NCI-H128 (cell line): ENCODE data around the gene SS18L1.

Experiments used
- DNase-seq: peaks from one replicate; lab custom pipeline; 2025; ENCODE audit not compliant: unreplicated experiment; lab: John Stamatoyannopoulos, UW

Gene SS18L1

DNA sequence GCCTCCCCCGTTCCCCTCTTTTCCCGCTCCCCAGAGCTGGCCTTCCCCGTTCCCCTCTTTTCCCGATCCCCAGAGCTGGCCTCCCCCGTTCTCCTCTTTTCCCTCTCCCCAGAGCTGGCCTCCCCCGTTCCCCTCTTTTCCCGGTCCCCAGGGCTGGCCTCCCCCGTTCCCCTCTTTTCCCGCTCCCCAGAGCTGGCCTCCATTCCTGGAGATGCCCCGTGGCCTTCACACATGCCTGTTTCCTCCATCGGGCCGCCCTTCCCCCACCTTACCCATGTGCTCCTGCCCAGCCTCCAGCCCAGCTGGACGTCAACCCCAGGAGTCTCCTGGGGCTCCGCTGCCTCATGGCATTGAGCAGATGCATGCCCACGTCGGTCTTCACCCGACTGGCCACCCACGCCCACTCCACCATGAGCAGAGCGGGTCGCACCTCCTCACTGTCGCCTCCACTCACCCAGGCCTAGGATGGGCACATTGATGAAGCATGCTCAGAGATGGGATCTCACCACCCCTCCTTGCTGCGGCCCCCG is 8.3 kb downstream of the SS18L1 start:
- no peak for DNase-seq

- DNase-seq = no peak
Measured at GRCh38 chr20:62155428-62156253, 12.1 kb downstream of the SS18L1 start.

GRCh38 chr20:62156254-62156556 is 12.6 kb downstream of the SS18L1 start:
- DNase-seq = no peak

DNA sequence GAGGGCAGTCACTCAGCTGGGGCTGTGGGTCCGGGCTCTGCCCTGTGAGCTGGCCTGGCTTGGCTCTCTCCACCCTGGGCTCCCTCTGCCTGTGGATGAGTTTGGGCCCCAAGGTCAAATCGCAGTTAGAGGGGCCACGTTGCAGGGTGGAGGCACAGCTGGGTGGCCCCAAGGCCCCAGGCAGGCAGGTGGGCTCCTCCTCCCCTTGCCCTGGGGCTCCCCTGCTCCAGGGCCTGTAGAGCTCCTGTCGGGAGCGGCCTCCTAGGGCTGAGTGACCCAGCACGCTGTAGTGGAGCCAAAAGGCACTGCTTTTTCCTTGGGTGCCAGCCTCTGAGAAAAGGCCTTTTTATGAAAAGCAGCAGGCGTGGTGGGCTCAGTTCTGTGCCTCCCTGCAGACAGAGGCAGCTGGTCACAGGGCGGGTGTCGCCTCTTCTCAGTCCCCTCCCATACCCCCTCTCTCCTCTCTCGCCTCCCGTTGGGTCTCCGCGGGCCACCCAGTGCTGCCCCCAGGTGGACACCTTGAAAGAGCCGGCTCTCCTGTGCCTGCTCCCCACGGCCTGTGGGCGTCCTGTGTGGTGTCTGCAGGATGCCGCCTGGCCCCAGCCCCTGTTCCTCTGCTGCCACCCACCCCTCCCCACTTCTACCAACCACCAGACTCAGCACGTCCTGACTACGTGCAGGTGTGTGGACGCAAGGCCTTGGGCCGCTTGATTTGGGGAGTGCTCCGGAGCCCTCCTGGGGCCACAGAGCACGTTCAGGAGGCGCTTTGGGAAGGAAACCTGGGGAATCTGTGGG is 13.2 kb downstream of the SS18L1 start:
- no peak for DNase-seq

DNA sequence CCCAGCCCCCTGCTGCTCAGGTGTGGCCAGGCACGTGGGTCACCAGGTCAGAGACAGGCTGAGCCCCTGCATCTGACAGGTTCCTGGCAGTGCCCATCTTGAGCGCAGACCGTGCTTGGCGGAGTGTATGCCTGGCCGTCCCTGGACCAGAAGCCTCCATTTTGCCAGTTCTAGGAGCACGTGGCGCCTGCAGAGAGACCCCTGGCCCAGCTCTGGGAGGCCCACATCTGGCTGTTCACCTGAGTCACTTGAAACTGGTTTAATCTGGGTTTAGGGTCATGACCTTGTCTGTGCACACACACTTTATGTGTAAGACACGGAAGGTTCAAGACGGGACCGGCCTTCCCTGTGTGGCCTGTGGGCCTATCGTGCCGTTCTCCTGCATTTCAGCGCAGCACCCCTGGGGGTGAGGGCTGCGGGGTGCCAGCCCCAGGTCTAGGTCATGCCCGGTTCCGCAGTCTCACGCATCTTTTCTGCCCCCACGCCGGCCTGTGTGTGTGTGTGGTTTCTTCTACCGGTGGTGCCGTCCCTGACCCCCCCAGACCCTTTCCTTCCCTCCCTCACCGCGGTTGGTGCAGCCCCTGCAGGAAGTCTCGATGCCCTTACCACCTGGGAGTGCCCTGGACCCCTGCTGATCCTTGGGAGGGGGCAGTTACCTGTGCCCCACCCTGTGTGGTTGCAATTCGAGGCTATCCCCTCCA is 14.0 kb downstream of the SS18L1 start:
- DNase-seq = no peak

DNA sequence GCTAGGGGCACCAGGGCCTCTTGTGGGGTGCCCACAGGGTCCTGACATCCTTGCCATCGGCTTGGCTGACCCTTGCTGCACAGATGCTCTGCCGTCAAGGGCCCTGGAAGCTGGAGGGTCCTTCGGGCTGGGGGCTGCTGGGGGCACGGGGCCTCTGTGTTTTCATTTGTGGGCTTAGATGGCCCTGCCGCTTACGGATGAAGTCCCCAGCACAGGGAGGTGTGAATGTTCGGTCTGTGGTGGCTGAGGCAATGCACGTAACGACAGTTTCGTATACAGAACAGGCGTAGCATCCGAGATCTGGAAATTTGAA is 14.5 kb downstream of the SS18L1 start:
- no peak for DNase-seq

GRCh38 chr20:62158541-62158940 is 15.0 kb downstream of the SS18L1 start:
- no peak for DNase-seq

- no peak for DNase-seq
Measured at GRCh38 chr20:62159052-62159451, 15.5 kb downstream of the SS18L1 start.

DNA sequence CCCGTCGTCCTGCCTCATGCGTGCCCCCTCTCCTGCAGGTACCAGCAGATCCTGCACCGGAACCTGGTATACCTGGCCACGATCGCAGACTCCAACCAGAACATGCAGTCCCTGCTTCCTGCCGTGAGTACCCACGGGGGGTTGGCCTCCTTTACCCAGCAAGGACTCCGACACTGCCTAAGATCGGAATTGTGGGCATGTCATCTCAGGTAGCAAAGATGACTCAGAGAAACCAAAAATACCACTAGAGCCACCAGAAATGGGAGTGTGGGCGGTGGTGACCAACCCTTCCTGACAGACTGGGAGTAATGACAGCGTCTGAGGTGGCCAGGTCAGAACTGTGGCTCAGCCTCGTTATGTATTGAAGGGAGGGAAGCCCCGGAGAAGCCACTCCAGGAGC is 16.3 kb downstream of the SS18L1 start:
- DNase-seq = no peak

DNA sequence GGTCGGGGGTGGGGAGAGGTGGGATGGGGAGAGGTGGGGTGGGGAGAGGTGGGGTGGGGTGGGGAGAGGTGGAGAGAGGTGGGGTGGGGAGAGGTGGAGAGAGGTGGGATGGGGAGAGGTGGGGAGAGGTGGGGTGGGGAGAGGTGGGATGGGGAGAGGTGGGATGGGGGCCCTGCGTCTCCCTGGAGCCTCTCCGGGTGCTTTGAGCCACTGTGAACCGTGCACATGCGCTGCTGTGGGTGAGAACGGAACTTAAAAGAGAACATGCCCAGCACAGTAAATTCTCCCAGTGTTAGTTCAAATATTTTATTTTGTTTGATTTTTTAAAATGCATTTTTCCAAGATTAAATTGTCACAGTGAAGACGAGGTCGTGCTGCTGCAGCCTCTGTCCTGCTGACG is 16.7 kb downstream of the SS18L1 start:
- DNase-seq = no peak

- no peak for DNase-seq
Measured at GRCh38 chr20:62160876-62161275, 17.3 kb downstream of the SS18L1 start.

GRCh38 chr20:62161347-62161746 is 17.8 kb downstream of the SS18L1 start:
- DNase-seq = no peak

- DNase-seq = no peak
Measured at GRCh38 chr20:62162765-62163484, 19.4 kb downstream of the SS18L1 start.

DNA sequence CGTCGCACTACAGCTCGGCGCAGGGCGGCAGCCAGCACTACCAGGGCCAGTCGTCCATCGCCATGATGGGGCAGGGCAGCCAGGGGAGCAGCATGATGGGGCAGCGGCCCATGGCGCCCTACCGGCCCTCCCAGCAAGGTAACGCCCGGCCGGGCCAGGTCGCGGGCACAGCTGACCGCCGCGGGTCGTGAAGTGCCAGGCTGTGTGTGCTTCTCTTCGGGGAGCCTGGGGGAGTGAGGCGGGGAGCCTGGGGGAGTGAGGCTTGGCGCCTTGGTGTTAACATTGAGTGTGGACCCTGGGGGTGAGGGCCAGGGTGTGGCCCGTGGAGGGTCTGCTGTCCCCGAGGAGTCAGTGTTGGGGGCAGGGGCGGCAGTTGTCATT is 19.9 kb downstream of the SS18L1 start:
- no peak for DNase-seq

DNA sequence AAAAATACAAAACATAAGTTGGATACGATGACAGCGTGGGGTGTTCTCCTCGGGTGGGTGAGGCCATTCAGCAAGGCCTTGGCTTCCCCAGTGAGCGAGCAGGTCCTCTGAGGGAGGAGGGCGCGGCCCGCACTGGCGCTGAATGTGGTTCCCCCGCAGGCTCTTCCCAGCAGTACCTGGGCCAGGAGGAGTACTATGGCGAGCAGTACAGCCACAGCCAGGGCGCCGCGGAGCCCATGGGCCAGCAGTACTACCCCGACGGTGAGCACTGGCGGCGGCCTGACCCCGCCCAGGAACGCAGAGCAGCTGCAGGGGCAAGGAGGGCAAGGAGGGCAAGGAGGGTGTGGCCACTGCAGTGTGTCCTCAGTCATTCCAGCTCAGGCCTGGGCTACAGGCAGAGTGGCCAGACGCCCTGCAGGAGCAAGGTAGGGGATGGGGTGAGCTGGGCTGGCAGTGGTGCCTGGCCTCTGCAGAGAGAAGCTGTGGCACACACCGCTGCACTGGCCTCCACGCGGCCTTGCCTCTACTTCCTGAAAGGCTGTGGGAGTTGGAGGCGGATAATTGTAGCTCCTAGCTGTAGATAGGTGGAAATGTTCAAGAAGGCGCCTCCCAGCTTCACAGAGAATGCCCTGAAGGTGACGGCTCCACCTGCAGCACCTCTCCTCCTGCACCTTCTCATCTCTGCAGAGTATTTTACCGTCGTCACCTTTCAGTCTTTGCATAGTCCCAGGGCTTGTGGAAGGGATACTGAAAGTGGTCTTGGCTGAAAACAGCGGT is 20.6 kb downstream of the SS18L1 start:
- no peak for DNase-seq

DNA sequence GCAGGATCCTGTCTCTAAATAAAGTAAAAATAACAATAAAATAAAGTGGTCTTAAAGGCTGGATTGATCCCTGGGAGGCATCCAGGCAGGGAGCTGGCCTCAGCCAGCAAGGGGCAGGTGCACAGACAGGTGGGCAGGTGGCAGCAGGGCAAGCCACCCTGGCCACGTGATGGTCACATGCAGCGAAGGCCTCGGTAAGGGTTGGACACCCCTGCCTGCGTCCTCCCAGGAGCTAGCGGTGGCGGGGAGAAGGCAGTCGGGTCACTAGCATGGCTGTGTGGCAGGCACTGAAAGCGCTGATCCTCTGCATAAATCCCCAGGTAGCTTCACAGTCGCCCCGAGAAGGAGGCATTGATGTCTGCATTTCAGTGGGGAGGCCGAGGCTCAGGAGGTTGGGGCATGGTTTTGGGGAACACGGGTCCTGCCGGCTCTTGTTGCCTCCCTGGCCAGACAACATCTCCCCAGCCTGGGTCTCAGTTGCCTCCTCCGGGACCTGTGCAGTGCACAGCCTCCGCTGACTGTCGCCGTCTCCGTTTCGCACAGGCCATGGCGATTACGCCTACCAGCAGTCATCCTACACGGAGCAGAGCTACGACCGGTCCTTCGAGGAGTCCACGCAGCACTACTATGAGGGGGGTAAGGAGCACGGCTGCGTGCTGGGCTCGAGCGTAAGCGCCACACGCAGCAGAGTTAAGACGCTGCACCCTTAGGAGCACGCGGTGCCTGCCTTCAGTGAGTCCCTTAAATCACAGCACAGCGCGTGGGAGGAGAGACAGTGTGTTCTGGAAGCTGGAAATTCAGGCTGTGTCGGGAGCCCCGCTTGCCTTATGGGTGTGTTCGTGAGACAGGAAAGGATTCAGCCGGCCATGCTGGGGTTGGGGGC is 21.6 kb downstream of the SS18L1 start:
- no peak for DNase-seq

DNA sequence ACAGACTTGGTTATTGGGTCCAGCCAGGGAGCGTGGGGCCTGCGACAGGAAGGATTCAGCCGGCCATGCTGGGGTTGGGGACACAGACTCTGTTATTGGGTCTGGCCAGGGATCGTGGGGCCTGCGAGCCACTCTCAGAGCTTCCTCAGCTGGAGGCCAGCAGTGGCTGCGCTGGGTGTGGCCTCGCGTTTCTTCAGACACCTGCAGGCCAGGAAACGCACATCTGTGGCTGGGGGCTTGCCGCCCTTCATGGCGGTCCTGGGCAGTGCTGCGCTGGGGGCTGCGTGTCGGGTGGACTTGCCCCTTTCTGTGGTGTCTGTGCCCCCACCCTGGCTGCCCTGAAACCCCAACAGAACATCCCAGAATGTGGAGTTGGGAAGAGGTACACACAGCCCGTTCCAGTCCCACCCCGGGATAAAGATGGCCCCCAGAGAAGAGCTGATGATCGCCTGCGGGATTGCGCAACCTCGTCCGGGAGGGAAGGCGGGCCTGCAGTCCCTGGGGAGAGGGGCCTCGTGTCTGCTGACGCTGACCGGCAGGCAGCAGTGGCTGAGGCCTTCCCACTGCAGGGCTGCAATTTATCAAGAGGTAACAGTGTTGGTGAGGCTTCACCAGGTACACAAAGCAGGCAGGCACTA is 22.3 kb downstream of the SS18L1 start:
- DNase-seq = no peak

DNA sequence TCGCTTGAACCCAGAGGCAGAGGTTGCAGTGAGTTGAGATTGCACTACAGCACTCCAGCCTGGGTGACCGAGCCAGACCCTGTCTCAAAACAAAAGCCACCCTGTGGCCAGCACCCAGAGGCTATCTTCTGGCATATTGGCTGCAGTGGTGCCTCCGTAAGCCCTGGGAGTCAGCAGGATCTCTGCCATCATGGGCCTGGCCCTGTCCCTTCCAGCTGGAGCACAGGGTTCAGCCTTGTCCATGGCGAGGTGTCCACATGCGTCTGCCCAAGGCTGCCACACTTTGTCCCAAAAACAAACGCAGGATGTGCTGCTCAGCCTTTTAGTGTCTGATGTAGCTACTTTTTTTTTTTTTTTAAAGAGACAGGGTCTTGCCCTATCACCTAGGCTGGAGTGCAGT is 23.9 kb downstream of the SS18L1 start:
- no peak for DNase-seq

GRCh38 chr20:62168061-62168460 is 24.5 kb downstream of the SS18L1 start:
- no peak for DNase-seq
